KMS-11 (cell line): Measurements from ENCODE around the gene RNF208.

ENCODE experiments used
- H2AFZ ChIP-seq: fragments of 200-600 bp; sonication (generic); 2 replicates; pipeline ENCODE4 v1.6.1; 2016; ENCODE audit warnings: antibody characterized with exemption, mixed run types, low read depth
- H3K27ac ChIP-seq: fragments of 200-600 bp; sonication (generic); 2 replicates; pipeline ENCODE4 v1.6.1; 2016; ENCODE audit warnings: mild to moderate bottlenecking, mixed run types
- H3K27me3 ChIP-seq: fragments of 200-600 bp; sonication (generic); 2 replicates; pipeline ENCODE4 v1.6.1; 2017; ENCODE audit warnings: mild to moderate bottlenecking, low read depth, mixed run types, moderate library complexity; ENCODE audit not compliant: insufficient read depth
- H3K36me3 ChIP-seq: fragments of 200-600 bp; sonication (generic); 2 replicates; pipeline ENCODE4 v1.6.1; 2017; ENCODE audit warnings: mild to moderate bottlenecking, mixed run types; ENCODE audit not compliant: insufficient read depth
- H3K4me1 ChIP-seq: fragments of 200-600 bp; sonication (generic); 2 replicates; pipeline ENCODE4 v1.6.1; 2016; ENCODE audit warnings: mild to moderate bottlenecking, low read depth, mixed run types; ENCODE audit not compliant: poor library complexity, severe bottlenecking
- H3K4me2 ChIP-seq: fragments of 200-600 bp; sonication (generic); 2 replicates; pipeline ENCODE4 v1.7.0; 2016; ENCODE audit warnings: mild to moderate bottlenecking, mixed run types
- H3K4me3 ChIP-seq: fragments of 200-600 bp; sonication (generic); IDR thresholded peaks from 2 replicates; pipeline ENCODE4 v1.6.1; 2017; ENCODE audit warnings: low read depth, low read length, mixed read lengths; ENCODE audit not compliant: insufficient read depth
- H3K79me2 ChIP-seq: fragments of 200-600 bp; sonication (generic); 2 replicates; pipeline ENCODE4 v1.6.1; 2016; ENCODE audit warnings: low read depth, mixed run types; ENCODE audit not compliant: insufficient read depth
- H3K9ac ChIP-seq: fragments of 200-600 bp; sonication (generic); 2 replicates; pipeline ENCODE4 v1.6.1; 2016; ENCODE audit warnings: mild to moderate bottlenecking, mixed run types
- H4K20me1 ChIP-seq: fragments of 200-600 bp; sonication (generic); 2 replicates; pipeline ENCODE4 v1.6.1; 2016; ENCODE audit warnings: mild to moderate bottlenecking, mixed run types; ENCODE audit not compliant: insufficient read depth
- CTCF ChIP-seq: fragments of 200-600 bp; sonication (generic); conservative IDR thresholded peaks from 2 replicates; pipeline ENCODE4 v1.6.1; 2017; ENCODE audit warnings: low read depth, mild to moderate bottlenecking, antibody characterized with exemption, low read length, moderate library complexity, mixed read lengths

Gene RNF208

GRCh38 chr9:137250329-137251193 lies 28.5 kb upstream of the RNF208 start:
- no peaks in the 10 kb centered on the region for H3K27me3 ChIP-seq
- H4K20me1 ChIP-seq, result no peaks in the 10 kb centered on the region
- H3K36me3 ChIP-seq, result no peaks in the 10 kb centered on the region
- no peak for TF ChIP-seq CTCF
- no peak overlapping the region for H3K4me2 ChIP-seq
- no peak overlapping the region for H2AFZ ChIP-seq
- H3K4me1 ChIP-seq, result peaks cover 8% of the 10 kb centered on the region
- H3K79me2 ChIP-seq, result no peaks in the 10 kb centered on the region
- H3K27ac ChIP-seq, result no peak overlapping the region
- H3K4me3 ChIP-seq, result no peak overlapping the region
- H3K9ac ChIP-seq, result no peak overlapping the region

- H3K27ac ChIP-seq, result no peak overlapping the region
- H3K36me3 ChIP-seq, result no peaks in the 10 kb centered on the region; the same call in 1 of the 2 replicates
- H3K27me3 ChIP-seq, result no peaks in the 10 kb centered on the region
- no peak for TF ChIP-seq CTCF
- no peak overlapping the region for H2AFZ ChIP-seq
- H3K79me2 ChIP-seq, result peaks cover 4% of the 10 kb centered on the region; the same call in 1 of the 2 replicates
- H3K4me2 ChIP-seq, result no peak overlapping the region
- no peak overlapping the region for H3K4me3 ChIP-seq
- peaks cover 2% of the 10 kb centered on the region; the same call in 1 of the 2 replicates for H4K20me1 ChIP-seq
- H3K4me1 ChIP-seq, result peaks cover 2% of the 10 kb centered on the region
- no peak overlapping the region for H3K9ac ChIP-seq
These were observed 25.8 kb upstream of the RNF208 start for GRCh38 chr9:137247916-137248175.

- no peak for TF ChIP-seq CTCF
- Histone ChIP-seq H3K79me2 (peaks cover 10% of the 10 kb centered on the region), H3K27ac (no peak overlapping the region), H3K4me3 (no peak overlapping the region), H3K4me1 (peaks cover 6% of the 10 kb centered on the region), H4K20me1 (peaks cover 7% of the 10 kb centered on the region; the same call in 1 of the 2 replicates), H3K27me3 (no peaks in the 10 kb centered on the region), H3K4me2 (no peak overlapping the region), H3K9ac (no peak overlapping the region), H3K36me3 (peaks cover 4% of the 10 kb centered on the region; the same call in 1 of the 2 replicates), H2AFZ (no peak overlapping the region)
These were observed 25.3 kb upstream of the RNF208 start for GRCh38 chr9:137247135-137247915.

GRCh38 chr9:137245450-137246421 lies 23.7 kb upstream of the RNF208 start:
- peaks cover 17% of the 10 kb centered on the region for H3K79me2 ChIP-seq
- no peak overlapping the region for H3K9ac ChIP-seq
- no peaks in the 10 kb centered on the region for H3K27me3 ChIP-seq
- H3K27ac ChIP-seq, result no peak overlapping the region
- H3K4me1 ChIP-seq, result peaks cover 8% of the 10 kb centered on the region
- no peak overlapping the region for H3K4me2 ChIP-seq
- no peak overlapping the region for H2AFZ ChIP-seq
- peaks cover 7% of the 10 kb centered on the region; the same call in 1 of the 2 replicates for H3K36me3 ChIP-seq
- TF ChIP-seq CTCF, result no peak
- H3K4me3 ChIP-seq, result no peak overlapping the region
- peaks cover 12% of the 10 kb centered on the region; the same call in 1 of the 2 replicates for H4K20me1 ChIP-seq
